Measurements from ENCODE around the gene ASGR1. TPM values are rescaled to one million over a fixed set of nuclear protein-coding genes. Genes with fewer than 3 reads are reported as not detected.

Gene ASGR1
- total and polyA plus RNA-seq, 2 donors (not counting 1 experiment from before 2014, with no cell fraction given), result 0.32 to 0.43 TPM

DNA sequence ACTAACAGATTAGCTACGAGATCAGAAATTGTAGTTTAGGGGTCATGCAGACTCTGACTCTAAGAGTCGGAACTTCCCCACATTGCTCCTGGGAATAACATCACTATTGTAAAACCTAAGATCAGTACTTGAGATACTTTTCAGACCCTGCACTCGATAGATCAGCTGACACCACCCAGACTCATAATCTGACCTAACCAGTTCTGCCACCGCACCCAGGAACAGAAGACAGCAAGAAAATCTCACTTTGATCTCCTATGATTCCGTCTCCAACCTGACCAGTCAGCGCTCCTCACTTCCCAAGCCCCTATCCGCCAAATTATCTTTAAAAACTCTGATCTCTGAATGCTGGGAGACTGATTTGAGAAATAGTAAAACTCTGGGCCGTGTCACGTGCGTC, 37.3 kb downstream of the ASGR1 start:
- ATAC-seq (ENCODE audit: low read depth), result no peak

DNA sequence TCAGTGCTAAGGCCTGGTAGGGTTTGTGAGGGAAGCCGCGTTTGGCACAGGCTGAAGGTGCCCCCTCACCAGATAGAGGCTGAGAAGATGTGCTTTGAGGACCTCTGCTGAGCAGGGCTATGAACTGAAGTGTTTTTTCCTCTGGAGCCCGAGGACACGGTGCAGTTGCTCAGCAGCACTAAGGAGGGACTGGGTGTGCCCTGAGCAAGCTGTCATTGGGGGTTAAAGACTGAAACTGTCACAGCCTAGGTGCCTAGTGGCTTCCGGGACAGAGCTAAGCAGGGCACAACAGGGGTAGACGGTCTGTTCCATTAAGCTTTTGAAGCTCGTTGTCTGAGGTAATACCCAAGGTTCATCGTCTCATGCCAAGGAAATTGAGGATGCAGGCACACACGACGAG, 39.8 kb downstream of the ASGR1 start:
- peaks cover 28% of the 10 kb centered on the region for H3K27me3 Mint-ChIP-seq
- H3K4me1 ChIP-seq (ENCODE audit: control insufficient read depth in 2 of 2, insufficient read depth in 2 of 2, low read length in 2 of 2), result no peaks in the 10 kb centered on the region
- no peaks in the 10 kb centered on the region for H3K9me3 Mint-ChIP-seq (ENCODE audit: insufficient read depth)
- no peaks in the 10 kb centered on the region for H3K9me3 ChIP-seq (ENCODE audit: control extremely low read depth in 1 of 3, control insufficient read depth in 2 of 3, insufficient read depth in 1 of 3, low read length in 2 of 3)
- ATAC-seq (ENCODE audit: low read depth) (no peak), DNase-seq (no peak)
- H3K27ac Mint-ChIP-seq, result no peak overlapping the region
- 89% methylated on average over 10 of the region's 10 CpGs for WGBS (ENCODE audit: insufficient coverage)
- TF ChIP-seq, protein P1, sequence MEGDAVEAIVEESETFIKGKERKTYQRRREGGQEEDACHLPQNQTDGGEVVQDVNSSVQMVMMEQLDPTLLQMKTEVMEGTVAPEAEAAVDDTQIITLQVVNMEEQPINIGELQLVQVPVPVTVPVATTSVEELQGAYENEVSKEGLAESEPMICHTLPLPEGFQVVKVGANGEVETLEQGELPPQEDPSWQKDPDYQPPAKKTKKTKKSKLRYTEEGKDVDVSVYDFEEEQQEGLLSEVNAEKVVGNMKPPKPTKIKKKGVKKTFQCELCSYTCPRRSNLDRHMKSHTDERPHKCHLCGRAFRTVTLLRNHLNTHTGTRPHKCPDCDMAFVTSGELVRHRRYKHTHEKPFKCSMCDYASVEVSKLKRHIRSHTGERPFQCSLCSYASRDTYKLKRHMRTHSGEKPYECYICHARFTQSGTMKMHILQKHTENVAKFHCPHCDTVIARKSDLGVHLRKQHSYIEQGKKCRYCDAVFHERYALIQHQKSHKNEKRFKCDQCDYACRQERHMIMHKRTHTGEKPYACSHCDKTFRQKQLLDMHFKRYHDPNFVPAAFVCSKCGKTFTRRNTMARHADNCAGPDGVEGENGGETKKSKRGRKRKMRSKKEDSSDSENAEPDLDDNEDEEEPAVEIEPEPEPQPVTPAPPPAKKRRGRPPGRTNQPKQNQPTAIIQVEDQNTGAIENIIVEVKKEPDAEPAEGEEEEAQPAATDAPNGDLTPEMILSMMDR (IDR thresholded peaks at IDR 0.05), result no peak
- no peak for TF ChIP-seq EZH2 (IDR thresholded peaks at IDR 0.05; ENCODE audit: borderline replicate concordance, insufficient read depth, low read depth, low read length, poor library complexity, severe bottlenecking)
- H3K4me1 Mint-ChIP-seq, result peaks cover 6% of the 10 kb centered on the region
- no peaks in the 10 kb centered on the region for H3K79me2 ChIP-seq (ENCODE audit: control insufficient read depth, insufficient read depth, low read length)
- no peak overlapping the region for H3K4me3 ChIP-seq (ENCODE audit: control extremely low read depth in 1 of 5, extremely low read depth in 1 of 5, insufficient read depth in 1 of 5, low read depth in 2 of 5, low read length in 4 of 5)
- H3K9ac ChIP-seq (ENCODE audit: low read length), result no peak overlapping the region
- no peaks in the 10 kb centered on the region for H3K36me3 ChIP-seq (replicated peaks in 1 of 2; ENCODE audit: control extremely low read depth in 1 of 2, control insufficient read depth in 1 of 2, extremely low read depth in 1 of 2, insufficient read depth in 2 of 2, low read length in 1 of 2)
- intact Hi-C loops (cut with micrococcal nuclease), result loop anchor here (10.0 kb wide), 2 partner anchors 155 to 295 kb away; partner anchors contain the start of gene YBX2
- ChIA-PET POLR2A (no interaction called here), CTCF (interaction anchor here (11.8 kb wide), 1 partner anchor 91 kb away, joined by 584 read pairs; the partner anchor contains the start of gene SLC16A11)
- no peak overlapping the region for H3K4me3 Mint-ChIP-seq
- no peak overlapping the region for H3K27ac ChIP-seq (ENCODE audit: low read length in 2 of 2)
- H3K4me2 ChIP-seq (replicated peaks; ENCODE audit: low read depth, low read length, poor library complexity, severe bottlenecking), result no peak overlapping the region
- H2AFZ ChIP-seq (ENCODE audit: insufficient read depth, low read depth, low read length, poor library complexity, severe bottlenecking), result no peak overlapping the region
- H4K20me1 ChIP-seq (ENCODE audit: control insufficient read depth, insufficient read depth, low read length, poor library complexity, severe bottlenecking), result no peaks in the 10 kb centered on the region
- H3K27me3 ChIP-seq (replicated peaks in 1 of 4; ENCODE audit: control extremely low read depth in 1 of 4, control insufficient read depth in 3 of 4, insufficient read depth in 4 of 4, low read length in 3 of 4), result peaks cover 0 to 12% (median 3%) of the 10 kb centered on the region in 4 experiments

More for the DNA sequence above, 37.3 kb downstream of the ASGR1 start:
- Histone ChIP-seq H3K79me2 (ENCODE audit: control insufficient read depth, insufficient read depth, low read length) (no peaks in the 10 kb centered on the region), H4K20me1 (ENCODE audit: control insufficient read depth, insufficient read depth, low read length, poor library complexity, severe bottlenecking) (no peaks in the 10 kb centered on the region), H2AFZ (ENCODE audit: insufficient read depth, low read depth, low read length, poor library complexity, severe bottlenecking) (no peak overlapping the region), H3K27me3 (replicated peaks in 1 of 4; ENCODE audit: control extremely low read depth in 1 of 4, control insufficient read depth in 3 of 4, insufficient read depth in 4 of 4, low read length in 3 of 4) (peaks cover 0 to 11% (median 3%) of the 10 kb centered on the region in 4 experiments), H3K9me3 (ENCODE audit: control extremely low read depth in 1 of 3, control insufficient read depth in 2 of 3, insufficient read depth in 1 of 3, low read length in 2 of 3) (no peaks in the 10 kb centered on the region), H3K9ac (ENCODE audit: low read length) (no peak overlapping the region), H3K4me3 (ENCODE audit: control extremely low read depth in 1 of 5, extremely low read depth in 1 of 5, insufficient read depth in 1 of 5, low read depth in 2 of 5, low read length in 4 of 5) (no peak overlapping the region), H3K4me2 (replicated peaks; ENCODE audit: low read depth, low read length, poor library complexity, severe bottlenecking) (no peak overlapping the region), H3K27ac (ENCODE audit: low read length in 2 of 2) (no peak overlapping the region), H3K36me3 (replicated peaks in 1 of 2; ENCODE audit: control extremely low read depth in 1 of 2, control insufficient read depth in 1 of 2, extremely low read depth in 1 of 2, insufficient read depth in 2 of 2, low read length in 1 of 2) (no peaks in the 10 kb centered on the region), H3K4me1 (ENCODE audit: control insufficient read depth in 2 of 2, insufficient read depth in 2 of 2, low read length in 2 of 2) (no peaks in the 10 kb centered on the region)
- Mint-ChIP-seq H3K4me1 (no peaks in the 10 kb centered on the region), H3K4me3 (no peak overlapping the region), H3K27ac (no peak overlapping the region), H3K9me3 (ENCODE audit: insufficient read depth) (no peaks in the 10 kb centered on the region), H3K27me3 (peaks cover 22% of the 10 kb centered on the region)
- ChIA-PET CTCF (interaction anchor here (0.7 to 11.8 kb wide), 4 partner anchors 8 to 130 kb away, joined by 3 to 584 read pairs (median 3); partner anchors contain the start of gene SLC16A11), POLR2A (no interaction called here)
- WGBS (ENCODE audit: insufficient coverage), result 92% methylated on average over 7 of the region's 10 CpGs
- no peak for DNase-seq
- TF ChIP-seq EZH2 (IDR thresholded peaks at IDR 0.05; ENCODE audit: borderline replicate concordance, insufficient read depth, low read depth, low read length, poor library complexity, severe bottlenecking), result no peak
- TF ChIP-seq, protein P1 (IDR thresholded peaks at IDR 0.05), result no peak
- intact Hi-C loops (cut with micrococcal nuclease), result no loop called here
